HEK293 (cell line): ENCODE results near the gene WWOX.

Experiments
- CTCF ChIA-PET: fragments of 350-600 bp; formaldehyde crosslinking; extraction: SDS; loops from one replicate; lab custom pipeline; 2021; ENCODE audit warnings: antibody characterized with exemption; lab: Yijun Ruan, JAX
- POLR2A ChIA-PET: fragments of 300-600 bp; formaldehyde crosslinking; extraction: SDS; loops from one replicate; lab custom pipeline; 2020; ENCODE audit warnings: antibody characterized with exemption, inconsistent platforms; lab: Yijun Ruan, JAX
- H3K27ac ChIP-seq: fragments of 200-500 bp; sonication (Bioruptor generic); 2 replicates; pipeline ENCODE4 v1.5.1; 2014; ENCODE audit warnings: low read depth, low read length, control low read depth, inconsistent platforms; ENCODE audit errors: extremely low read depth
- H3K36me3 ChIP-seq, 2 experiments: fragments of 200-500 bp in 1 of 2; sonication (Bioruptor generic) in 1 of 2; 1 replicate in 1 of 2; 2 replicates in 1 of 2; pipeline ENCODE4 v1.5.1; 2014 to 2017; ENCODE audit warnings: inconsistent platforms in 2 of 2, low read length in 2 of 2; ENCODE audit not compliant: control insufficient read depth in 2 of 2, insufficient read depth in 1 of 2
- H3K4me1 ChIP-seq: fragments of 200-500 bp; sonication (Bioruptor generic); 2 replicates; pipeline ENCODE4 v1.5.1; 2014; ENCODE audit warnings: mild to moderate bottlenecking, low read length, inconsistent platforms; ENCODE audit not compliant: control insufficient read depth, insufficient read depth
- H3K4me3 ChIP-seq: 2 replicates; pipeline ENCODE4 v1.5.1; 2011; ENCODE audit warnings: low read depth, mild to moderate bottlenecking, control low read depth, low read length, moderate library complexity
- H3K9me3 ChIP-seq: fragments of 200-500 bp; sonication (Bioruptor generic); 2 replicates; pipeline ENCODE4 v1.5.1; 2014; ENCODE audit warnings: low read depth, low read length, inconsistent platforms; ENCODE audit not compliant: control insufficient read depth, insufficient read depth
- OSR2 ChIP-seq: fragments of 450-650 bp; formaldehyde crosslinking; IDR thresholded peaks from 2 replicates; pipeline ENCODE4 v1.5.1; 2016; ENCODE audit warnings: missing biosample characterization, missing genetic modification characterization
- ZBTB21 ChIP-seq: fragments of 450-650 bp; formaldehyde crosslinking; IDR thresholded peaks from 2 replicates; pipeline ENCODE4 v1.5.1; 2017; ENCODE audit warnings: missing biosample characterization, missing genetic modification characterization
- ZBTB26 ChIP-seq: fragments of 450-650 bp; formaldehyde crosslinking; optimal IDR thresholded peaks from 2 replicates; pipeline ENCODE3; 2016; ENCODE audit warnings: missing biosample characterization, mild to moderate bottlenecking, missing genetic modification characterization
- ZFP3 ChIP-seq: fragments of 450-650 bp; formaldehyde crosslinking; IDR thresholded peaks from 2 replicates; pipeline ENCODE4 v1.5.1; 2016; ENCODE audit warnings: low read depth, missing biosample characterization, missing genetic modification characterization
- ZNF140 ChIP-seq: fragments of 450-650 bp; formaldehyde crosslinking; IDR thresholded peaks from 2 replicates; pipeline ENCODE4 v1.5.1; 2016; ENCODE audit warnings: missing biosample characterization, missing genetic modification characterization
- ZNF175 ChIP-seq: fragments of 450-650 bp; formaldehyde crosslinking; IDR thresholded peaks from 2 replicates; pipeline ENCODE4 v1.5.1; 2016; ENCODE audit warnings: missing biosample characterization, missing genetic modification characterization
- ZNF18 ChIP-seq: fragments of 450-650 bp; formaldehyde crosslinking; IDR thresholded peaks from 2 replicates; pipeline ENCODE4 v1.5.1; 2016; ENCODE audit warnings: missing biosample characterization, missing genetic modification characterization
- ZNF24 ChIP-seq: fragments of 450-650 bp; formaldehyde crosslinking; IDR thresholded peaks from 2 replicates; pipeline ENCODE4 v1.5.1; 2016; ENCODE audit warnings: missing biosample characterization, missing genetic modification characterization
- ZNF433 ChIP-seq: fragments of 450-650 bp; formaldehyde crosslinking; IDR thresholded peaks from 2 replicates; pipeline ENCODE4 v1.5.1; 2016; ENCODE audit warnings: missing biosample characterization, missing genetic modification characterization, low read depth
- ZNF501 ChIP-seq: fragments of 450-650 bp; formaldehyde crosslinking; IDR thresholded peaks from 2 replicates; pipeline ENCODE4 v1.5.1; 2016; ENCODE audit warnings: missing biosample characterization, missing genetic modification characterization
- ZNF624 ChIP-seq: fragments of 450-650 bp; formaldehyde crosslinking; IDR thresholded peaks from 2 replicates; pipeline ENCODE4 v1.5.1; 2017; ENCODE audit warnings: missing biosample characterization, missing genetic modification characterization
- ZNF626 ChIP-seq: fragments of 450-650 bp; sonication (Bioruptor Pico); formaldehyde crosslinking; IDR thresholded peaks from 2 replicates; pipeline ENCODE4 v1.5.1; 2018; ENCODE audit warnings: missing biosample characterization, missing genetic modification characterization, inconsistent platforms
- ZNF629 ChIP-seq: fragments of 450-650 bp; formaldehyde crosslinking; IDR thresholded peaks from 2 replicates; pipeline ENCODE4 v1.5.1; 2017; ENCODE audit warnings: missing biosample characterization, missing genetic modification characterization
- ZNF677 ChIP-seq: fragments of 450-650 bp; IDR thresholded peaks from 2 replicates; pipeline ENCODE4 v1.5.0; 2018; ENCODE audit warnings: missing biosample characterization, mild to moderate bottlenecking, missing genetic modification characterization, moderate library complexity
- TF ChIP-seq, protein P1 (sequence below): fragments of 450-650 bp; formaldehyde crosslinking; IDR thresholded peaks from 2 replicates; pipeline ENCODE4 v1.5.1; 2016; ENCODE audit warnings: missing biosample characterization, missing genetic modification characterization, borderline replicate concordance
- TF ChIP-seq, protein P2 (sequence below): fragments of 450-650 bp; formaldehyde crosslinking; IDR thresholded peaks from 2 replicates; pipeline ENCODE4 v1.5.1; 2016; ENCODE audit warnings: missing biosample characterization, missing genetic modification characterization, borderline replicate concordance
- TF ChIP-seq, protein P3 (sequence below): fragments of 450-650 bp; formaldehyde crosslinking; IDR thresholded peaks from 2 replicates; pipeline ENCODE4 v1.5.1; 2016; ENCODE audit warnings: missing biosample characterization, missing genetic modification characterization

Gene WWOX

DNA sequence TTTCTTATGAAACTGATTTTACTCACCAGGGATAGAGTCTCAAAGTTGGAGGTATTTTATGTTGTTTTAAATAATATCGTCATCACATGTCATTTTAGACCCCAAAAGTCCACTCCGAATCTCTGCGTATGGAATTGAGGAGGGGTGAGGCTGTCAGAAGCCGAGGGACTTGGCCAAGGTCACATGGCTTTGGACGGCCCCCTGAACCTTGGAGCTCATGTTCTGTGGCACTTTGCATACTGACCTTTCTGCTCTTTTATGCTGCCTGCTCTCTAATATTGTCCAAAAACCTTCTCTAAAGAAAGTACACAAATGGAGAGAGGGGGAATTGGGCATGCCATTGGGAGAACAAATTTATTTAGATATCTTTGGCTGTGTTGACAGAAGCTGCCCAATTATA is 700.0 kb downstream of the WWOX start (continued):
- TF ChIP-seq, protein P1, sequence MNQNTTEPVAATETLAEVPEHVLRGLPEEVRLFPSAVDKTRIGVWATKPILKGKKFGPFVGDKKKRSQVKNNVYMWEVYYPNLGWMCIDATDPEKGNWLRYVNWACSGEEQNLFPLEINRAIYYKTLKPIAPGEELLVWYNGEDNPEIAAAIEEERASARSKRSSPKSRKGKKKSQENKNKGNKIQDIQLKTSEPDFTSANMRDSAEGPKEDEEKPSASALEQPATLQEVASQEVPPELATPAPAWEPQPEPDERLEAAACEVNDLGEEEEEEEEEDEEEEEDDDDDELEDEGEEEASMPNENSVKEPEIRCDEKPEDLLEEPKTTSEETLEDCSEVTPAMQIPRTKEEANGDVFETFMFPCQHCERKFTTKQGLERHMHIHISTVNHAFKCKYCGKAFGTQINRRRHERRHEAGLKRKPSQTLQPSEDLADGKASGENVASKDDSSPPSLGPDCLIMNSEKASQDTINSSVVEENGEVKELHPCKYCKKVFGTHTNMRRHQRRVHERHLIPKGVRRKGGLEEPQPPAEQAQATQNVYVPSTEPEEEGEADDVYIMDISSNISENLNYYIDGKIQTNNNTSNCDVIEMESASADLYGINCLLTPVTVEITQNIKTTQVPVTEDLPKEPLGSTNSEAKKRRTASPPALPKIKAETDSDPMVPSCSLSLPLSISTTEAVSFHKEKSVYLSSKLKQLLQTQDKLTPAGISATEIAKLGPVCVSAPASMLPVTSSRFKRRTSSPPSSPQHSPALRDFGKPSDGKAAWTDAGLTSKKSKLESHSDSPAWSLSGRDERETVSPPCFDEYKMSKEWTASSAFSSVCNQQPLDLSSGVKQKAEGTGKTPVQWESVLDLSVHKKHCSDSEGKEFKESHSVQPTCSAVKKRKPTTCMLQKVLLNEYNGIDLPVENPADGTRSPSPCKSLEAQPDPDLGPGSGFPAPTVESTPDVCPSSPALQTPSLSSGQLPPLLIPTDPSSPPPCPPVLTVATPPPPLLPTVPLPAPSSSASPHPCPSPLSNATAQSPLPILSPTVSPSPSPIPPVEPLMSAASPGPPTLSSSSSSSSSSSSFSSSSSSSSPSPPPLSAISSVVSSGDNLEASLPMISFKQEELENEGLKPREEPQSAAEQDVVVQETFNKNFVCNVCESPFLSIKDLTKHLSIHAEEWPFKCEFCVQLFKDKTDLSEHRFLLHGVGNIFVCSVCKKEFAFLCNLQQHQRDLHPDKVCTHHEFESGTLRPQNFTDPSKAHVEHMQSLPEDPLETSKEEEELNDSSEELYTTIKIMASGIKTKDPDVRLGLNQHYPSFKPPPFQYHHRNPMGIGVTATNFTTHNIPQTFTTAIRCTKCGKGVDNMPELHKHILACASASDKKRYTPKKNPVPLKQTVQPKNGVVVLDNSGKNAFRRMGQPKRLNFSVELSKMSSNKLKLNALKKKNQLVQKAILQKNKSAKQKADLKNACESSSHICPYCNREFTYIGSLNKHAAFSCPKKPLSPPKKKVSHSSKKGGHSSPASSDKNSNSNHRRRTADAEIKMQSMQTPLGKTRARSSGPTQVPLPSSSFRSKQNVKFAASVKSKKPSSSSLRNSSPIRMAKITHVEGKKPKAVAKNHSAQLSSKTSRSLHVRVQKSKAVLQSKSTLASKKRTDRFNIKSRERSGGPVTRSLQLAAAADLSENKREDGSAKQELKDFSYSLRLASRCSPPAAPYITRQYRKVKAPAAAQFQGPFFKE (tag by site-specific recombination): no peak
- no peak for TF ChIP-seq ZBTB26 (tag by site-specific recombination)
- TF ChIP-seq, protein P2, sequence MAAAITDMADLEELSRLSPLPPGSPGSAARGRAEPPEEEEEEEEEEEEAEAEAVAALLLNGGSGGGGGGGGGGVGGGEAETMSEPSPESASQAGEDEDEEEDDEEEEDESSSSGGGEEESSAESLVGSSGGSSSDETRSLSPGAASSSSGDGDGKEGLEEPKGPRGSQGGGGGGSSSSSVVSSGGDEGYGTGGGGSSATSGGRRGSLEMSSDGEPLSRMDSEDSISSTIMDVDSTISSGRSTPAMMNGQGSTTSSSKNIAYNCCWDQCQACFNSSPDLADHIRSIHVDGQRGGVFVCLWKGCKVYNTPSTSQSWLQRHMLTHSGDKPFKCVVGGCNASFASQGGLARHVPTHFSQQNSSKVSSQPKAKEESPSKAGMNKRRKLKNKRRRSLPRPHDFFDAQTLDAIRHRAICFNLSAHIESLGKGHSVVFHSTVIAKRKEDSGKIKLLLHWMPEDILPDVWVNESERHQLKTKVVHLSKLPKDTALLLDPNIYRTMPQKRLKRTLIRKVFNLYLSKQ (tag by site-specific recombination): no peak

DNA sequence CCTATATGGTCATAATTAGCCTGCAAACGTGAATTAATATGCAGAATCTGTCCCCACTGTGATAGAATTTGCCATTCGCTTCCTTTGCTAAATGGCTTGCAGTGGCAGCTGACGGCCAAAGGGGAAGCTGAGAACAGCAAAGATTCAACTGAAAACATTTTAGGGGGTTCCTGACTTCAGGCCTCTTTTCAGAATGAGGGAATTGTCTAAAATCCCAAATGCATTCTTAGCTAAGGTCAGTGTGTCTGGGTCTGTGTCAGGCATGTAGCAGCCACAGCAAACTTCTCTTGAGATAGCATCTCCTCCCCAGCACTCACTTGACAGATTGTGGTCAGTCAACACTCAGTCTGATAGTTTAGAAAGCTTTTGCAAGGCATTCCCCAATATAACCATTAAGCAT is 701.1 kb downstream of the WWOX start:
- 0 out of 2 replicates have a peak, but pooled peaks cover 2% of the 10 kb centered on the region for H3K4me1 ChIP-seq
- H3K9me3 ChIP-seq: no peaks in the 10 kb centered on the region
- H3K4me3 ChIP-seq: no peak overlapping the region
- no peak overlapping the region for H3K27ac ChIP-seq
- TF ChIP-seq ZNF140 (tag by site-specific recombination): no peak
- ChIA-PET POLR2A (no interaction called here), CTCF (no interaction called here)
- H3K36me3 ChIP-seq: no peaks in the 10 kb centered on the region

DNA sequence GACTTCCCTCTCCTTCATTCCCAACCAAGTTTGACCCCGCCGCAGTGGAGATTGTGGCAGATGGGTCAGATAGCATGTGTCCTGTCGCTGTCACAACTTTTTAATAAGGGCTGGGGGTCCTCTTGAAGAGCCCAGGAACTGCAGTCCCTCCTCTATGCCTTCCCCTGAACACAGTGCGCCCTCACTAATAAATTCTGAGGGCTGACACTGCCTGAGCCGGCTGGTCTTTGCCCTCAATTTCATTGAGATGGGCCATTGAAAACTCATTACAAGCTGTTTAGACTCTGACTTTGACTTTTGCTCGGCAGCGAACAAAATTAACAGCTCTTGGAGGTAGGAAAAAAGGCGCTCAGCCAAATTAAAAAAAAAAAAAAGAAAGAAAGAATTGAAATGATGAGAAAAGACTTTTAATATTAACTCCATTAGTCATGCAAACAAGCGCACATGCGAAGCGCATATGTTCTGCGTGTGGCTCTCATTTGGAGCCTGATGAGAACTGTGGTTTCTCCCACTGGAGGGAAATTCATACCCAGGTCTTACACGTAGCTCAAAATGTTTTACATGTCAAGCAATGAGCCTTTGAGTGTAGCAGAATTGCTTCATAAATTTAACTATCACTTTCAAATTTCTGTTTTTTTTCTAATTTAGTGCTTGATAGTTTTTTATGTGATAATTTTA is 704.7 kb downstream of the WWOX start:
- POLR2A ChIA-PET: interaction anchor here (1.0 kb wide), 1 partner anchor 9 kb away, joined by 7 read pairs; no protein-coding TSS in a partner anchor
- H3K4me3 ChIP-seq: no peak overlapping the region
- no peaks in the 10 kb centered on the region for H3K4me1 ChIP-seq
- no peak for TF ChIP-seq ZBTB21 (tag by site-specific recombination)
- no peak for TF ChIP-seq ZNF24 (tag by site-specific recombination)
- TF ChIP-seq, all 188 proteins: peak for 0
- CTCF ChIA-PET: no interaction called here
- no peak overlapping the region for H3K27ac ChIP-seq
- H3K9me3 ChIP-seq: no peaks in the 10 kb centered on the region
- H3K36me3 ChIP-seq: no peaks in the 10 kb centered on the region

DNA sequence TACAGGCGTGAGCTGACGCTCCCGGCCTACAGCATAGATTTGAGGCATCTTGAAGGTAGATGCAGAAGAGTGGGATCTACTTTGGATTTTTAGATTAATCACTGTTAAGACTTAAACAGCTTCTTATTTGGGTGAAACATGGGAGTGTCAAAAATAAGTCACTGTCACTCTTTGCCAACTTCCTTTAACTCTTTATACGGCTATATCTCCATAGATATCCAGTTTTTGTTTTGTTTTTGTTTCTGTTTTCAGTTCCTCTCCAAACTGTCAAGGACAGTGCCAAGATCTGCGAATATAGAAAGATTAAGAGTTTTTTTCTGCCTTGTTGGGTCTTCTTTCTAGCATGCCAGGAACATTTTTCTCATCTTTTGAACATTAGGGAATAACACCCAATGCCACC is 706.1 kb downstream of the WWOX start:
- no peaks in the 10 kb centered on the region for H3K9me3 ChIP-seq
- H3K4me1 ChIP-seq: no peaks in the 10 kb centered on the region
- no peaks in the 10 kb centered on the region for H3K36me3 ChIP-seq
- ChIA-PET POLR2A (no interaction called here), CTCF (no interaction called here)
- no peak overlapping the region for H3K27ac ChIP-seq
- H3K4me3 ChIP-seq: no peak overlapping the region
- TF ChIP-seq ZFP3 (no peak), ZNF175 (tag by site-specific recombination) (no peak), ZNF626 (tag by site-specific recombination) (no peak), ZNF677 (tag by site-specific recombination) (no peak), ZNF18 (no peak), OSR2 (tag by site-specific recombination) (no peak), ZNF629 (tag by site-specific recombination) (no peak), ZNF624 (tag by site-specific recombination) (no peak), ZNF433 (tag by site-specific recombination) (no peak), ZNF501 (tag by site-specific recombination) (no peak)
- TF ChIP-seq, protein P3, sequence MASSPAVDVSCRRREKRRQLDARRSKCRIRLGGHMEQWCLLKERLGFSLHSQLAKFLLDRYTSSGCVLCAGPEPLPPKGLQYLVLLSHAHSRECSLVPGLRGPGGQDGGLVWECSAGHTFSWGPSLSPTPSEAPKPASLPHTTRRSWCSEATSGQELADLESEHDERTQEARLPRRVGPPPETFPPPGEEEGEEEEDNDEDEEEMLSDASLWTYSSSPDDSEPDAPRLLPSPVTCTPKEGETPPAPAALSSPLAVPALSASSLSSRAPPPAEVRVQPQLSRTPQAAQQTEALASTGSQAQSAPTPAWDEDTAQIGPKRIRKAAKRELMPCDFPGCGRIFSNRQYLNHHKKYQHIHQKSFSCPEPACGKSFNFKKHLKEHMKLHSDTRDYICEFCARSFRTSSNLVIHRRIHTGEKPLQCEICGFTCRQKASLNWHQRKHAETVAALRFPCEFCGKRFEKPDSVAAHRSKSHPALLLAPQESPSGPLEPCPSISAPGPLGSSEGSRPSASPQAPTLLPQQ (tag by site-specific recombination): no peak
